A549 treated with Hydrocortisone at 1 μM for 4 hours (cell line): ENCODE data around the gene TMED4. TPM values are rescaled to one million over a fixed set of nuclear protein-coding genes. Genes with fewer than 3 reads are reported as not detected.

ENCODE experiments used
- total RNA-seq: library from RNA; stranded (reverse); fragments of 200-300 nt; extraction: Qiagen RNA extraction; gene quantifications from 5 replicates; pipeline ENCODE4 v1.2.3, GENCODE V29; 2022

The TMED4 gene
- total RNA-seq: 46.5 to 53.4 TPM (median 51.8 TPM) in 5 replicates

GRCh38 chr7:44581879-44582603, at the start of gene TMED4:
TMED4 (minus strand) TSS chr7:44582231; CDS start chr7:44582206, 25 bp downstream.

GRCh38 chr7:44606341-44607140, 24.5 kb upstream of the TMED4 start, which contains the start of gene OGDH:
OGDH (plus strand) TSS chr7:44606627; CDS start chr7:44624344, 17,717 bp downstream.

GRCh38 chr7:44573464-44574286, 8.4 kb downstream of the TMED4 start, which contains the start of gene DDX56:
DDX56 (minus strand) TSS chr7:44573908; CDS start chr7:44573895, 13 bp downstream.

GRCh38 chr7:44541028-44541869, 40.8 kb downstream of the TMED4 start, which contains the start of gene NPC1L1:
NPC1L1 (minus strand) TSS chr7:44541330; CDS start chr7:44541259, 71 bp downstream.

Other genes starting within 250 kb of the TMED4 start
- 50.2 to 67.4 TPM (median 58.9 TPM) in 5 replicates for gene NUDCD3, start 91.6 kb downstream of the TMED4 start, total RNA-seq
- gene NPC1L1, start 40.9 kb downstream of the TMED4 start, total RNA-seq: 0.05 to 0.11 TPM (median 0.08 TPM) in 5 replicates
- gene DDX56, start 8.3 kb downstream of the TMED4 start, total RNA-seq: 110 to 138 TPM (median 117 TPM) in 5 replicates
- gene OGDH, start 24.4 kb upstream of the TMED4 start, total RNA-seq: 26.4 to 36.1 TPM (median 29.9 TPM) in 5 replicates
- gene ZMIZ2, start 166.6 kb upstream of the TMED4 start, total RNA-seq: 25.6 to 31.6 TPM (median 29.0 TPM) in 5 replicates
- gene PPIA, start 214.4 kb upstream of the TMED4 start, total RNA-seq: 5,081 to 5,969 TPM (median 5,222 TPM) in 5 replicates